Lung (tissue), 16 donors: Measurements from ENCODE around the gene ZNF600. TPM values are rescaled to one million over a fixed set of nuclear protein-coding genes. Genes with fewer than 3 reads are reported as not detected.
A peak's percentile ranks its signal among the peaks of the same experiment; 100 is the strongest.
"Not testable (repeated sequence)": the region's sequence is repeated elsewhere in the genome, so short reads cannot be mapped to it uniquely, and the experiment has no call there.

Experiments used
- ATAC-seq: fragments of 200-7000 bp; cut with Tn5 transposase; one replicate; pipeline ENCODE4 v1.9.1; 2020; ENCODE audit warnings: moderate number of reproducible peaks; ENCODE audit not compliant: insufficient read depth, low FRiP score
- DNase-seq, 3 donors: peaks; one replicate each; pipeline ENCODE4 v3.0.0-alpha.2; 2013 to 2017
- H3K27ac ChIP-seq, 2 donors: one replicate each; pipeline ENCODE4 v1.5.1; 2013; ENCODE audit warnings: mild to moderate bottlenecking in 2 of 2, moderate library complexity in 2 of 2, control low read depth in 1 of 2, inconsistent platforms in 1 of 2, low read depth in 1 of 2, low read length in 1 of 2
- H3K27me3 ChIP-seq, 3 donors: one replicate each; pipeline ENCODE4 v1.5.1; 2013; ENCODE audit warnings: low read length in 2 of 3; ENCODE audit not compliant: control insufficient read depth in 3 of 3, insufficient read depth in 3 of 3
- H3K36me3 ChIP-seq, 4 donors: one replicate each; pipeline ENCODE4 v1.5.1; 2013; ENCODE audit warnings: low read length in 4 of 4, mild to moderate bottlenecking in 1 of 4, moderate library complexity in 1 of 4; ENCODE audit not compliant: control insufficient read depth in 4 of 4, insufficient read depth in 4 of 4
- H3K4me1 ChIP-seq, 5 donors: one replicate each; pipeline ENCODE4 v1.5.1; 2013; ENCODE audit warnings: low read length in 5 of 5, mild to moderate bottlenecking in 2 of 5, moderate library complexity in 1 of 5; ENCODE audit not compliant: control insufficient read depth in 5 of 5, insufficient read depth in 5 of 5
- H3K4me3 ChIP-seq: one replicate; pipeline ENCODE4 v1.5.1; 2013; ENCODE audit warnings: mild to moderate bottlenecking, control low read depth, moderate library complexity
- H3K9ac ChIP-seq, 2 donors: one replicate each; pipeline ENCODE4 v1.5.1; 2013; ENCODE audit warnings: low read length in 2 of 2, control low read depth in 1 of 2; ENCODE audit not compliant: insufficient read depth in 1 of 2
- H3K9me3 ChIP-seq, 4 donors: one replicate each; pipeline ENCODE4 v1.5.1; 2013; ENCODE audit warnings: low read length in 3 of 4, mild to moderate bottlenecking in 1 of 4, moderate library complexity in 1 of 4; ENCODE audit not compliant: control insufficient read depth in 4 of 4, insufficient read depth in 3 of 4
- CTCF ChIP-seq: IDR thresholded peaks from 2 replicates; pipeline ENCODE4 v1.5.1; 2012; ENCODE audit warnings: mild to moderate bottlenecking; ENCODE audit errors: control extremely low read depth, extremely low read depth
- WGBS, 2 donors: extraction: QIAGEN DNeasy Blood & Tissue Kit; methylation state at CpG; one replicate each; pipeline ENCODE4 v1.1.7; 2013; 5-methylcytosine and 5-hydroxymethylcytosine counted together
- long read RNA-seq, 5 donors: transcript quantifications; one replicate each; lab custom pipeline, GENCODE V29; 2026
- polyA plus RNA-seq, 2 donors: library from polyadenylated mRNA; stranded (reverse); fragments of 200-250 nt; gene quantifications; one replicate each; pipeline ENCODE4 v1.2.1, GENCODE V29; 2013
- total RNA-seq, 2 donors: library from RNA; depleted of rRNA in 1 of 2; stranded (reverse); fragments of >200 nt in 1 of 2; gene quantifications; one replicate each; pipeline ENCODE4 v1.2.1, GENCODE V29; 2014 to 2021
- donor health status: control.
- donor health status: control.
- donor health status: Bipolar disorder and iron deficiency.
- donor health status: healthy.
- donor health status: DM: yes; HTN: yes; CAD: no.

ZNF600 gene
- 10 to 100 TPM in 1 of 2 donors, 1 to 10 TPM in 1; 8.7 to 12.9 TPM for total RNA-seq
- 10 to 100 TPM in 1 of 2 donors, 1 to 10 TPM in 1; 3.5 to 14.8 TPM for polyA plus RNA-seq
- long read RNA-seq, donor 1: 0 reads
- long read RNA-seq, donor 2, partial matches to known transcripts: 0 of 1 reads
- long read RNA-seq, donor 2, other reads (novel, unspliced or antisense): 0 of 1 reads
- long read RNA-seq, donor 3, partial matches to known transcripts: 0 of 2 reads
- long read RNA-seq, donor 3, other reads (novel, unspliced or antisense): 0 of 2 reads
- long read RNA-seq, donor 4: 0 reads
- long read RNA-seq, donor 5, partial matches to known transcripts: 0 of 2 reads
- long read RNA-seq, donor 5, other reads (novel, unspliced or antisense): 0 of 2 reads

GRCh38 chr19:52786464-52787354 lies at the start of gene ZNF600:
ZNF600 (minus strand) TSS chr19:52786791; CDS start chr19:52778888, 7,903 bp downstream.
- peak; percentile 100 for ATAC-seq
- Histone ChIP-seq H3K9ac (peak within 1 kb of the TSS; percentile 37 to 82), H3K4me3 (peak within 1 kb of the TSS; percentile 76), H3K27ac (peak within 1 kb of the TSS; percentile 49 to 76)
- not testable (repeated sequence) for H3K9me3 ChIP-seq, H3K4me1 ChIP-seq, H3K36me3 ChIP-seq, H3K27me3 ChIP-seq
- peak; percentile 65 to 71 (median 65) for DNase-seq
- WGBS, 2 donors: 1% methylated on average over 41 to 47 of the region's 47 CpGs

- WGBS, 2 donors: 67 to 79% methylated on average over 1 of the region's 1 CpG
- not testable (repeated sequence) for DNase-seq, ATAC-seq
These were observed 47.7 kb upstream of the ZNF600 start for GRCh38 chr19:52834289-52834688.

GRCh38 chr19:52833541-52833940 lies 47.0 kb upstream of the ZNF600 start:
- WGBS, 2 donors: 50 to 58% methylated on average over 5 of the region's 5 CpGs

More at GRCh38 chr19:52834289-52834688, 47.7 kb upstream of the ZNF600 start:
- H3K27me3 ChIP-seq, H3K4me1 ChIP-seq, H3K27ac ChIP-seq, H3K4me3 ChIP-seq, H3K9ac ChIP-seq, H3K36me3 ChIP-seq: not testable (repeated sequence)
- peaks cover 0 to 32% (median 2%) of the 10 kb centered on the region in 4 donors for H3K9me3 ChIP-seq

GRCh38 chr19:52829866-52830265 lies 43.3 kb upstream of the ZNF600 start:
- ATAC-seq, H3K27ac ChIP-seq, H3K4me1 ChIP-seq, H3K4me3 ChIP-seq, H3K36me3 ChIP-seq, H3K27me3 ChIP-seq, DNase-seq, H3K9ac ChIP-seq: not testable (repeated sequence)
- WGBS, 2 donors: 82 to 83% methylated on average over 7 of the region's 7 CpGs
- peaks cover 0 to 21% (median 0%) of the 10 kb centered on the region in 4 donors for H3K9me3 ChIP-seq

More at GRCh38 chr19:52833541-52833940, 47.0 kb upstream of the ZNF600 start:
- not testable (repeated sequence) for H3K27ac ChIP-seq, H3K9ac ChIP-seq, H3K4me1 ChIP-seq, H3K36me3 ChIP-seq, DNase-seq, ATAC-seq, H3K4me3 ChIP-seq, H3K27me3 ChIP-seq
- H3K9me3 ChIP-seq: peaks cover 0 to 27% (median under 1%) of the 10 kb centered on the region in 4 donors

GRCh38 chr19:52825765-52826164 lies 39.2 kb upstream of the ZNF600 start:
- WGBS, 2 donors: 91 to 93% methylated on average over 5 of the region's 5 CpGs
- Histone ChIP-seq H3K27me3 (no peaks in the 10 kb centered on the region), H3K9ac (no peak overlapping the region), H3K27ac (no peak overlapping the region), H3K4me1 (no peaks in the 10 kb centered on the region), H3K9me3 (peaks cover 0 to 7% (median 0%) of the 10 kb centered on the region in 4 donors), H3K4me3 (no peak overlapping the region), H3K36me3 (no peaks in the 10 kb centered on the region)
- ATAC-seq (no peak), DNase-seq (no peak)
- no peak for TF ChIP-seq CTCF
